Brain microvascular endothelial cell (primary cell): ENCODE data around the gene C1orf35.

Source experiments
- DNase-seq: peaks from one replicate; pipeline ENCODE4 v3.0.0-alpha.2; 2020
- H3K27ac ChIP-seq: fragments of 250-450 bp; sonication (Bioruptor Pico); 2 replicates; pipeline ENCODE4 v1.5.1; 2020; ENCODE audit warnings: mild to moderate bottlenecking, moderate library complexity
- H3K27me3 ChIP-seq: fragments of 250-450 bp; sonication (Bioruptor Pico); replicated peaks from 2 replicates; pipeline ENCODE4 v1.5.1; 2020; ENCODE audit warnings: mild to moderate bottlenecking
- H3K36me3 ChIP-seq: fragments of 250-450 bp; sonication (Bioruptor Pico); replicated peaks from 2 replicates; pipeline ENCODE4 v1.5.1; 2020; ENCODE audit warnings: mild to moderate bottlenecking
- H3K4me3 ChIP-seq: 2 replicates; pipeline ENCODE4 v1.5.1; 2011; ENCODE audit warnings: low read depth, mild to moderate bottlenecking, control low read depth, low read length, moderate library complexity
- in situ Hi-C: cut with HindIII; loops from 2 replicates; pipeline ENCODE4 v1.10.0; 2017; ENCODE audit warnings: low sequenced_read_pairs, low pct_ligation_motif_present
- TF ChIP-seq, protein P1 (sequence below): IDR thresholded peaks from 2 replicates; pipeline ENCODE4 v1.5.1; 2011; ENCODE audit warnings: low read depth, mild to moderate bottlenecking, moderate library complexity, low read length, control low read depth, inconsistent platforms; ENCODE audit errors: missing control alignments

The C1orf35 gene

DNA sequence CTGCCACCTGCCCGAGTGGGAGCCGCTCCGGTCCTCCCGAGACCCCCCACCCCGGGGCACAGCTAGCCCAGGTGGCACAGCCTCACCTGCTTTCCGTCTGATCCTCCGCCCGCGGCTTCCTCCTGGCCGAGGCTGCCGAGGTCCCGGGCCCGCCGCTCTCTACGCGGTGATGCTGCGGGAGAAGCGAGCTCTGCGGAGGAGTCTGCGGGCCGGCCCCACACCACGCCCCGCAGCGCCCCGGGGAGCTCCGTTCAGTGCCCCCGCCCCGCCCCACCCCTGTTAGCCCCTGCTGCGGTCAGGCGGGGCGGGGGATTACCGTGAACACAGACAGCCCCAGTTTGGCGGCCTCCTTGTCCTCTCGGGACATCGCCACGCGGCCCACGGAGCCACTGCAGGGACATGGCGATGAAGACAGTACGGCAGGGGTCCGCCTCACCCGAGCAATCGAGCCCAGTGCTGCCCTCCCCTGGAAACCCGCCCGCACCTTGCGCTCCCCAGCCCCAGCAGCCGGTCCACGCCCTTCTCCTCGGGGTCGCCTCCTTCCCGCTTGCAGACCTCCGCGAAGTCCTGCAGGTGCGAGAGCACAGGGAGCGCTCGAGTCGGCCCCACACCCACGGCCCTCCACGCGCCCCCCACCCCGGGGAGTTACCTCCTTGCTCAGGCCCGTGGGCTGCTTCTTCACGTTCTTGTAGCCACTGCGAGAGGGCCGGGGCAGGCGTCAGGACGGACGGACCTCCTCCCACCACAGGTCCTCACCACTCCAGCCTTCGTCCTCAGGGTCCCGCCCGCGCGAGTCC lies 933 bp downstream of the C1orf35 start:
- Histone ChIP-seq H3K36me3 (peaks cover 44% of the 10 kb centered on the region), H3K27me3 (no peaks in the 10 kb centered on the region), H3K4me3 (peak overlapping the region; percentile 87), H3K27ac (peak overlapping the region; percentile 39)
- DNase-seq: no peak
- TF ChIP-seq, protein P1, sequence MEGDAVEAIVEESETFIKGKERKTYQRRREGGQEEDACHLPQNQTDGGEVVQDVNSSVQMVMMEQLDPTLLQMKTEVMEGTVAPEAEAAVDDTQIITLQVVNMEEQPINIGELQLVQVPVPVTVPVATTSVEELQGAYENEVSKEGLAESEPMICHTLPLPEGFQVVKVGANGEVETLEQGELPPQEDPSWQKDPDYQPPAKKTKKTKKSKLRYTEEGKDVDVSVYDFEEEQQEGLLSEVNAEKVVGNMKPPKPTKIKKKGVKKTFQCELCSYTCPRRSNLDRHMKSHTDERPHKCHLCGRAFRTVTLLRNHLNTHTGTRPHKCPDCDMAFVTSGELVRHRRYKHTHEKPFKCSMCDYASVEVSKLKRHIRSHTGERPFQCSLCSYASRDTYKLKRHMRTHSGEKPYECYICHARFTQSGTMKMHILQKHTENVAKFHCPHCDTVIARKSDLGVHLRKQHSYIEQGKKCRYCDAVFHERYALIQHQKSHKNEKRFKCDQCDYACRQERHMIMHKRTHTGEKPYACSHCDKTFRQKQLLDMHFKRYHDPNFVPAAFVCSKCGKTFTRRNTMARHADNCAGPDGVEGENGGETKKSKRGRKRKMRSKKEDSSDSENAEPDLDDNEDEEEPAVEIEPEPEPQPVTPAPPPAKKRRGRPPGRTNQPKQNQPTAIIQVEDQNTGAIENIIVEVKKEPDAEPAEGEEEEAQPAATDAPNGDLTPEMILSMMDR: peak; percentile 54
- in situ Hi-C loops: no loop called here

DNA sequence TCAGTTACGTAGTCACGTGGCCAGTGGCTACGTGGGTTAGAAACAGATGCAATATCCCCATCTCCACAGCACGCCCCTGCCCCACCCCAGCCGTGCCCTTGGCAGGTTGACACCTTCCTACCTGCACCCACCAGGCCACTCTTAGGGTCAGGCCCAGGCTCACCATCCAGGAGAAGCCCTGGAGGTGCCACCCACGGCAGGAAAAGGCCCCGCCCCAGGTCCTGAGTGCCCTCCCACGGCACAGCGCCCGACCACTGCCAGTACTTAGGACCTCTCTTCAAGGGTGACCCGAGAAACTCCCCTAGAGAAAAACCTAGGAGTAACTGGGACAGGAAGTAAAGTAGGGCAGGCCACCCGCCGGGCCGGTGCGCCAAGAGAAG lies 1.5 kb downstream of the C1orf35 start:
- no peak for DNase-seq
- in situ Hi-C loops: no loop called here

DNA sequence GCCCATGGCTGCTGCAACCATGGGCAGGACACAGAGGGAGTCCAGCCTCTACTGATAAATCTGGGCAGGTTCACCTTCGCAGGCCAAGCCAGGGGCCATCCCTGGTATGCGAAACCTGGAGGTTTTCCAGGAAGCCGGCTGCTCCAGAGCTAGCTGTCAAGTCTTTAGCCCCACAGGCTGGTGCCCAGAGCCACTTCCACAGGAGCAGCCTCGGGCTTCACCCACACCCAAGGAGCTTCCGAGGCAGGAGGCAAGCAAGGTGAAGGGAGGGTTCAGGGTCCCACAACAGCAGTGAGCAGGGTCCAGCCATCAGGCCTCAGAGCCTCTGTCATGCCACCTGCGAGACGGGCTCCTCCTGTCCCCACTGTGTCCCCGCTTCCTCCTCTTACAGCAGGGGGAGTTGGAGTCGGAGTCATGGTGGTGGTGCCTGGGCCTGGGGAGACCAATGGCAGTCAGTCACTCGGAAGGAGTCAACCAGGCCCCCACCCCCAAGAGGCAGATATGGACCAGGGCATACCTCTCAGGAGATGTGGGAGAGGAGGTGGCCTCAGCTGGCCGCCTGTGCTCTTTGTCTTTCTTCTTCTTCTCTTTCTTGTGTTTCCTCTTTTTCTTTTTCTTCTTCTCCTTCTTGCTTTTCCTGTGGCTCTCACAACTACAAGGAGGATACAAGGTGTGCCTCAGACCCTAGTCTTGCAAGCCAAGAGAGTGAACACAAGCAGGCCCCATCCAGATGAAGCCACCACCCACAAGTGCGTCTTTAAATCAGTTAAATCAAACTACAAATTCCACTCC lies 2.1 kb downstream of the C1orf35 start:
- H3K4me3 ChIP-seq: no peak overlapping the region
- peaks cover 41% of the 10 kb centered on the region for H3K36me3 ChIP-seq
- no peak for DNase-seq
- in situ Hi-C loops: no loop called here
- TF ChIP-seq, protein P1: no peak
- no peaks in the 10 kb centered on the region for H3K27me3 ChIP-seq
- H3K27ac ChIP-seq: no peak overlapping the region

More for the DNA sequence above, 1.5 kb downstream of the C1orf35 start:
- Histone ChIP-seq H3K27me3 (no peaks in the 10 kb centered on the region), H3K27ac (no peak overlapping the region), H3K4me3 (peak overlapping the region; percentile 87), H3K36me3 (peaks cover 46% of the 10 kb centered on the region)
- TF ChIP-seq, protein P1: no peak

DNA sequence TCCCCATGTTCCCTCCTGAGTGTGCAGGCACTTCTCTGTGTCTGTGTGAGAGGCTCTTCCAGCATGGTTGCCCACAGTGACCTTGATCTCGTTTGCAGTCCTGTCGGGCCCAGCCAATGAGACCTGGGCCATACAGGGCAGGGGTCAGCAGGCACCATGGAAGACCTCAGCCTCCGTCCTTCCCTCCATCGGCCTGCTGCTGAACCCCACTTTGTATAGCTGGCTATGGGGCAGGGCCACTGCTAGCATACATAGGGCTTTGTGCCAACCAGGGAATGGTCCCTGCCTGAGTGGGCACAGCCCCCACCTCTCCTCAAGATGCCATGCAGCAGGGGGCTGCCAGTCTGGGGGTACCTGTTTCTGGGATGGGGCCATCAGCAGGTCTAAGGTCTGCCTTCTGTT lies 3.8 kb downstream of the C1orf35 start:
- Histone ChIP-seq H3K4me3 (no peak overlapping the region), H3K27me3 (no peaks in the 10 kb centered on the region), H3K36me3 (peaks cover 40% of the 10 kb centered on the region), H3K27ac (no peak overlapping the region)
- DNase-seq: no peak
- in situ Hi-C loops: no loop called here
- TF ChIP-seq, protein P1: no peak

DNA sequence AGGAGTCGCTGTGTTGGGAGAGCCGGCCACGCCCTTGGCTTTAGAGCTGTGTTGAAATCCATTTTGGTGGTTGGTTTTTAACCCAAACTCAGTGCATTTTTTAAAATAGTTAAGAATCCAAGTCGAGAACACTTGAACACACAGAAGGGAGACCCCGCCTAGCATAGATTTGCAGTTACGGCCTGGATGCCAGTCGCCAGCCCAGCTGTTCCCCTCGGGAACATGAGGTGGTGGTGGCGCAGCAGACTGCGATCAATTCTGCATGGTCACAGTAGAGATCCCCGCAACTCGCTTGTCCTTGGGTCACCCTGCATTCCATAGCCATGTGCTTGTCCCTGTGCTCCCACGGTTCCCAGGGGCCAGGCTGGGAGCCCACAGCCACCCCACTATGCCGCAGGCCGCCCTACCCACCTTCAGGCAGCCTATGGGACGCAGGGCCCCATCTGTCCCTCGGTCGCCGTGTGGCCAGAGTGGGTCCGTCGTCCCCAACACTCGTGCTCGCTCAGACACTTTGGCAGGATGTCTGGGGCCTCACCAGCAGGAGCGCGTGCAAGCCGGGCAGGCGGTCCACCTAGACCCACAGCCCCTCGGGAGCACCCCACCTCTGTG lies 4.7 kb downstream of the C1orf35 start:
- peaks cover 40% of the 10 kb centered on the region for H3K36me3 ChIP-seq
- H3K4me3 ChIP-seq: no peak overlapping the region
- in situ Hi-C loops: no loop called here
- DNase-seq: no peak
- H3K27me3 ChIP-seq: no peaks in the 10 kb centered on the region
- no peak overlapping the region for H3K27ac ChIP-seq
- TF ChIP-seq, protein P1: no peak
